Measurements from ENCODE around the gene STK38L.

STK38L gene

GRCh38 chr12:27335364-27336281 is 91.5 kb downstream of the STK38L start:
- H3K27me3 ChIP-seq (ENCODE audit: insufficient read depth, low read length): no peaks in the 10 kb centered on the region
- H2AFZ ChIP-seq (ENCODE audit: low read depth, low read length): no peak overlapping the region
- H3K9me3 ChIP-seq (ENCODE audit: low read length): no peaks in the 10 kb centered on the region
- no peaks in the 10 kb centered on the region for H3K36me3 ChIP-seq (ENCODE audit: insufficient read depth, low read length)
- no peak overlapping the region for H3K4me3 ChIP-seq (ENCODE audit: low read length)
- peaks cover 22% of the 10 kb centered on the region for H3K4me1 ChIP-seq (ENCODE audit: insufficient read depth, low read length)

- H3K4me1 ChIP-seq (ENCODE audit: insufficient read depth, low read length): peaks cover 19% of the 10 kb centered on the region
- H3K9me3 ChIP-seq (ENCODE audit: low read length): no peaks in the 10 kb centered on the region
- no peaks in the 10 kb centered on the region for H3K27me3 ChIP-seq (ENCODE audit: insufficient read depth, low read length)
- H2AFZ ChIP-seq (ENCODE audit: low read depth, low read length): no peak overlapping the region
- H3K4me3 ChIP-seq (ENCODE audit: low read length): no peak overlapping the region
- H3K36me3 ChIP-seq (ENCODE audit: insufficient read depth, low read length): no peaks in the 10 kb centered on the region
Measured at GRCh38 chr12:27336282-27336653, 92.2 kb downstream of the STK38L start.

- Histone ChIP-seq H3K4me1 (ENCODE audit: insufficient read depth, low read length) (peaks cover 9% of the 10 kb centered on the region), H3K4me3 (ENCODE audit: low read length) (no peak overlapping the region)
Measured at GRCh38 chr12:27337376-27337775, 93.3 kb downstream of the STK38L start.

GRCh38 chr12:27338473-27338872 is 94.4 kb downstream of the STK38L start:
- peaks cover 2% of the 10 kb centered on the region for H3K9me3 ChIP-seq (ENCODE audit: low read length)
- peaks cover 6% of the 10 kb centered on the region for H3K4me1 ChIP-seq (ENCODE audit: insufficient read depth, low read length)
- H2AFZ ChIP-seq (ENCODE audit: low read depth, low read length): no peak overlapping the region
- H3K4me3 ChIP-seq (ENCODE audit: low read length): no peak overlapping the region
- no peaks in the 10 kb centered on the region for H3K27me3 ChIP-seq (ENCODE audit: insufficient read depth, low read length)
- no peaks in the 10 kb centered on the region for H3K36me3 ChIP-seq (ENCODE audit: insufficient read depth, low read length)

More at GRCh38 chr12:27337376-27337775, 93.3 kb downstream of the STK38L start:
- H3K9me3 ChIP-seq (ENCODE audit: low read length): peaks cover 2% of the 10 kb centered on the region
- no peaks in the 10 kb centered on the region for H3K36me3 ChIP-seq (ENCODE audit: insufficient read depth, low read length)
- H2AFZ ChIP-seq (ENCODE audit: low read depth, low read length): no peak overlapping the region
- no peaks in the 10 kb centered on the region for H3K27me3 ChIP-seq (ENCODE audit: insufficient read depth, low read length)

GRCh38 chr12:27340971-27341370 is 96.9 kb downstream of the STK38L start:
- Histone ChIP-seq H3K4me1 (ENCODE audit: insufficient read depth, low read length) (no peaks in the 10 kb centered on the region), H3K9me3 (ENCODE audit: low read length) (peaks cover 2% of the 10 kb centered on the region), H2AFZ (ENCODE audit: low read depth, low read length) (no peak overlapping the region), H3K27me3 (ENCODE audit: insufficient read depth, low read length) (no peaks in the 10 kb centered on the region), H3K36me3 (ENCODE audit: insufficient read depth, low read length) (no peaks in the 10 kb centered on the region), H3K4me3 (ENCODE audit: low read length) (no peak overlapping the region)

- no peaks in the 10 kb centered on the region for H3K4me1 ChIP-seq (ENCODE audit: insufficient read depth, low read length)
- H2AFZ ChIP-seq (ENCODE audit: low read depth, low read length): no peak overlapping the region
- no peaks in the 10 kb centered on the region for H3K36me3 ChIP-seq (ENCODE audit: insufficient read depth, low read length)
- H3K4me3 ChIP-seq (ENCODE audit: low read length): no peak overlapping the region
- H3K9me3 ChIP-seq (ENCODE audit: low read length): peaks cover 2% of the 10 kb centered on the region
- H3K27me3 ChIP-seq (ENCODE audit: insufficient read depth, low read length): no peaks in the 10 kb centered on the region
Measured at GRCh38 chr12:27342536-27342935, 98.5 kb downstream of the STK38L start.

GRCh38 chr12:27343255-27344000 is 99.3 kb downstream of the STK38L start:
- no peak overlapping the region for H2AFZ ChIP-seq (ENCODE audit: low read depth, low read length)

GRCh38 chr12:27344246-27344645 is 100.2 kb downstream of the STK38L start:
- H3K4me1 ChIP-seq (ENCODE audit: insufficient read depth, low read length): no peaks in the 10 kb centered on the region
- H3K9me3 ChIP-seq (ENCODE audit: low read length): peaks cover 2% of the 10 kb centered on the region
- no peaks in the 10 kb centered on the region for H3K27me3 ChIP-seq (ENCODE audit: insufficient read depth, low read length)
- H2AFZ ChIP-seq (ENCODE audit: low read depth, low read length): no peak overlapping the region
- H3K4me3 ChIP-seq (ENCODE audit: low read length): no peak overlapping the region
- H3K36me3 ChIP-seq (ENCODE audit: insufficient read depth, low read length): no peaks in the 10 kb centered on the region

More at GRCh38 chr12:27343255-27344000, 99.3 kb downstream of the STK38L start:
- H3K9me3 ChIP-seq (ENCODE audit: low read length): peaks cover 2% of the 10 kb centered on the region
- H3K4me3 ChIP-seq (ENCODE audit: low read length): no peak overlapping the region
- H3K27me3 ChIP-seq (ENCODE audit: insufficient read depth, low read length): no peaks in the 10 kb centered on the region
- H3K4me1 ChIP-seq (ENCODE audit: insufficient read depth, low read length): no peaks in the 10 kb centered on the region
- H3K36me3 ChIP-seq (ENCODE audit: insufficient read depth, low read length): no peaks in the 10 kb centered on the region

- Histone ChIP-seq H2AFZ (ENCODE audit: low read depth, low read length) (no peak overlapping the region), H3K9me3 (ENCODE audit: low read length) (peaks cover 2% of the 10 kb centered on the region), H3K4me1 (ENCODE audit: insufficient read depth, low read length) (no peaks in the 10 kb centered on the region), H3K4me3 (ENCODE audit: low read length) (no peak overlapping the region), H3K36me3 (ENCODE audit: insufficient read depth, low read length) (no peaks in the 10 kb centered on the region), H3K27me3 (ENCODE audit: insufficient read depth, low read length) (no peaks in the 10 kb centered on the region)
Measured at GRCh38 chr12:27344760-27345159, 100.7 kb downstream of the STK38L start.

- Histone ChIP-seq H3K4me3 (ENCODE audit: low read length) (no peak overlapping the region), H2AFZ (ENCODE audit: low read depth, low read length) (no peak overlapping the region), H3K9me3 (ENCODE audit: low read length) (peaks cover 2% of the 10 kb centered on the region), H3K36me3 (ENCODE audit: insufficient read depth, low read length) (no peaks in the 10 kb centered on the region), H3K27me3 (ENCODE audit: insufficient read depth, low read length) (no peaks in the 10 kb centered on the region), H3K4me1 (ENCODE audit: insufficient read depth, low read length) (no peaks in the 10 kb centered on the region)
Measured at GRCh38 chr12:27345376-27345775, 101.3 kb downstream of the STK38L start.

GRCh38 chr12:27347779-27348178 is 103.7 kb downstream of the STK38L start:
- Histone ChIP-seq H3K9me3 (ENCODE audit: low read length) (no peaks in the 10 kb centered on the region), H3K4me1 (ENCODE audit: insufficient read depth, low read length) (no peaks in the 10 kb centered on the region), H2AFZ (ENCODE audit: low read depth, low read length) (no peak overlapping the region), H3K4me3 (ENCODE audit: low read length) (no peak overlapping the region), H3K36me3 (ENCODE audit: insufficient read depth, low read length) (no peaks in the 10 kb centered on the region), H3K27me3 (ENCODE audit: insufficient read depth, low read length) (no peaks in the 10 kb centered on the region)

GRCh38 chr12:27351476-27351875 is 107.4 kb downstream of the STK38L start:
- Histone ChIP-seq H3K36me3 (ENCODE audit: insufficient read depth, low read length) (no peaks in the 10 kb centered on the region), H3K4me3 (ENCODE audit: low read length) (no peak overlapping the region), H3K4me1 (ENCODE audit: insufficient read depth, low read length) (no peaks in the 10 kb centered on the region), H3K27me3 (ENCODE audit: insufficient read depth, low read length) (no peaks in the 10 kb centered on the region), H2AFZ (ENCODE audit: low read depth, low read length) (no peak overlapping the region), H3K9me3 (ENCODE audit: low read length) (no peaks in the 10 kb centered on the region)

GRCh38 chr12:27355486-27355885 is 111.4 kb downstream of the STK38L start:
- Histone ChIP-seq H3K36me3 (ENCODE audit: insufficient read depth, low read length) (no peaks in the 10 kb centered on the region), H2AFZ (ENCODE audit: low read depth, low read length) (no peak overlapping the region), H3K9me3 (ENCODE audit: low read length) (no peaks in the 10 kb centered on the region), H3K27me3 (ENCODE audit: insufficient read depth, low read length) (no peaks in the 10 kb centered on the region), H3K4me1 (ENCODE audit: insufficient read depth, low read length) (no peaks in the 10 kb centered on the region), H3K4me3 (ENCODE audit: low read length) (no peak overlapping the region)
